Right lobe of liver (tissue), 4 donors: ENCODE measurements around the gene KLHL17.

Experiments
- CTCF ChIP-seq, 4 donors: fragments of 200-600 bp in 3 of 4; fragments of 450-650 bp in 1 of 4; IDR thresholded peaks; one replicate each; pipeline versions ENCODE4 v1.5.1 to v1.8.0; 2016 to 2022; ENCODE audit warnings: antibody characterized with exemption in 4 of 4, mild to moderate bottlenecking in 2 of 4
- POLR2A ChIP-seq: fragments of 450-650 bp; IDR thresholded peaks from one replicate; pipeline ENCODE4 v1.6.1; 2017; ENCODE audit warnings: antibody characterized with exemption, mild to moderate bottlenecking
- donor health status: DM: no; HTN: no; CAD: no.
- donor health status: DM: no; HTN: no; CAD: no.
- donor health status: DM: no; HTN: yes; CAD: no.

GRCh38 chr1:951364-951763 is 9.0 kb upstream of the KLHL17 start:
- TF ChIP-seq CTCF (IDR thresholded peaks at IDR 0.05) (no peak), POLR2A (no peak)
